Nephron (organoid): ENCODE measurements around the gene AGGF1.
"Not testable (repeated sequence)": the region's sequence is repeated elsewhere in the genome, so short reads cannot be mapped to it uniquely, and the experiment has no call there.

Source experiments
- H3K27ac Mint-ChIP-seq, 3 experiments: 2 replicates each; pipeline ENCODE4 v1.8.0; 2020; ENCODE audit warnings: mixed read lengths in 3 of 3, mild to moderate bottlenecking in 2 of 3, moderate library complexity in 1 of 3
- H3K27me3 Mint-ChIP-seq: 2 replicates; pipeline ENCODE4 v1.8.0; 2021; ENCODE audit warnings: low read depth, mild to moderate bottlenecking, moderate library complexity, mixed read lengths
- H3K36me3 Mint-ChIP-seq: 2 replicates; pipeline ENCODE4 v1.8.0; 2020; ENCODE audit warnings: low read depth, mixed read lengths
- H3K4me1 Mint-ChIP-seq: 2 replicates; pipeline ENCODE4 v1.8.0; 2020; ENCODE audit warnings: mixed read lengths
- H3K4me3 Mint-ChIP-seq, 3 experiments: 2 replicates each; pipeline ENCODE4 v1.8.0; 2020; ENCODE audit warnings: mild to moderate bottlenecking in 3 of 3, mixed read lengths in 3 of 3, moderate library complexity in 2 of 3
- H3K9me3 Mint-ChIP-seq: 2 replicates; pipeline ENCODE4 v1.8.0; 2020; ENCODE audit warnings: mixed read lengths
- CTCF ChIP-seq, 3 experiments: fragments of 200-600 bp; sonication (generic); IDR thresholded peaks; one replicate each; pipeline ENCODE4 v1.5.0; 2021; ENCODE audit warnings: antibody characterized with exemption in 3 of 3; ENCODE audit not compliant: unreplicated experiment in 3 of 3

The AGGF1 gene

GRCh38 chr5:76986825-76987526 is 43.2 kb upstream of the AGGF1 start:
- Mint-ChIP-seq H3K9me3 (peaks cover 3% of the 10 kb centered on the region), H3K27ac (no peak overlapping the region), H3K36me3 (no peaks in the 10 kb centered on the region), H3K4me3 (no peak overlapping the region), H3K27me3 (peaks cover 8% of the 10 kb centered on the region), H3K4me1 (no peaks in the 10 kb centered on the region)
- no peak for TF ChIP-seq CTCF (IDR thresholded peaks at IDR 0.05; ENCODE audit: unreplicated experiment in 3 of 3)

GRCh38 chr5:76990899-76991459 is 39.2 kb upstream of the AGGF1 start:
- Mint-ChIP-seq H3K27ac (no peak overlapping the region), H3K27me3 (peaks cover 4% of the 10 kb centered on the region), H3K36me3 (no peaks in the 10 kb centered on the region), H3K4me1 (no peaks in the 10 kb centered on the region), H3K4me3 (no peak overlapping the region), H3K9me3 (peaks cover 3% of the 10 kb centered on the region)
- no peak for TF ChIP-seq CTCF (IDR thresholded peaks at IDR 0.05; ENCODE audit: unreplicated experiment in 3 of 3)

DNA sequence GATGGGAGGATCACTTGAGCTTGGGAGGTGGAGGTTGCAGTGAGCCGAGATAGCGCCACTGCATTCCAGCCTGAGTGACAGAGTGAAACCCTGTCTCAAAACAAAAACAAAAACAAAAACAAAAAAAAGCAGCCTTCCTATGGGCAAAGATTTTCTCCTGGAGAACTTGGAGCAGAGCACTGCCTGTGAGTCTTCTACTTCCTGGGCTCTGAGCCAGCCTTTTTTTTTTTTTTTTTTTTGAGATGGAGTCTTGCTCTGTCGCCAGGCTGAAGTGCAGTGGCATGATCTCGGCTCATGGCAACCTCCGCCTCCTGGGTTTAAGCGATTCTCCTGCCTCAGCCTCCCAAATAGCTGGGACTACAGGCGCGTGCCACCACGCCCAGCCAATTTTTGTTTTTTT is 36.8 kb upstream of the AGGF1 start:
- H3K27me3 Mint-ChIP-seq, H3K9me3 Mint-ChIP-seq, H3K27ac Mint-ChIP-seq, H3K36me3 Mint-ChIP-seq, H3K4me3 Mint-ChIP-seq, H3K4me1 Mint-ChIP-seq: not testable (repeated sequence)

DNA sequence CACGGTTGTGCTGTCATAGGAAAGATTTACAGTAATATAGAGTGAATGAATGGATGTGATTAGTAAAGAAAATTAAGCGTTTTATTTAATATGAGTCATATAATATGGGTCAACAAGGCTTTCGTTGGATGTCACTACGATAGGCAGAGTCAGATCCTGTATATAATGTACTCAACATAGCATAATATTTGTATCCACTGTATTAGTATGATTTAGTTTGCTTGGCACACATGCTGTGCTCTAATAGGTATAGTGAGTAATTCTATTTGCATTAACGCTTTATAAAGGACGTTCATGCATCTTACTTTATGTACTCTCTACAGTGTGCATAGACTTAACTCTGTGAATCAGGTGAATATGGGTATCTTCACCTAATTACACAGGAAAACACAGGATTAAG is 35.9 kb upstream of the AGGF1 start:
- H3K27me3 Mint-ChIP-seq, result peaks cover 4% of the 10 kb centered on the region
- H3K36me3 Mint-ChIP-seq, result no peaks in the 10 kb centered on the region
- no peak overlapping the region for H3K4me3 Mint-ChIP-seq
- TF ChIP-seq CTCF (IDR thresholded peaks at IDR 0.05; ENCODE audit: unreplicated experiment in 3 of 3), result no peak
- no peak overlapping the region for H3K27ac Mint-ChIP-seq
- no peaks in the 10 kb centered on the region for H3K4me1 Mint-ChIP-seq
- H3K9me3 Mint-ChIP-seq, result no peaks in the 10 kb centered on the region

GRCh38 chr5:76998251-76998650 is 32.0 kb upstream of the AGGF1 start:
- not testable (repeated sequence) for H3K27me3 Mint-ChIP-seq, H3K4me3 Mint-ChIP-seq, H3K4me1 Mint-ChIP-seq, H3K9me3 Mint-ChIP-seq, H3K27ac Mint-ChIP-seq, H3K36me3 Mint-ChIP-seq

- no peaks in the 10 kb centered on the region for H3K36me3 Mint-ChIP-seq
- no peaks in the 10 kb centered on the region for H3K4me1 Mint-ChIP-seq
- no peak for TF ChIP-seq CTCF (IDR thresholded peaks at IDR 0.05; ENCODE audit: unreplicated experiment in 3 of 3)
- H3K27me3 Mint-ChIP-seq, result peaks cover 3% of the 10 kb centered on the region
- no peak overlapping the region for H3K27ac Mint-ChIP-seq
- H3K9me3 Mint-ChIP-seq, result no peaks in the 10 kb centered on the region
- H3K4me3 Mint-ChIP-seq, result no peak overlapping the region
These were observed 30.8 kb upstream of the AGGF1 start for GRCh38 chr5:76999451-76999850.

DNA sequence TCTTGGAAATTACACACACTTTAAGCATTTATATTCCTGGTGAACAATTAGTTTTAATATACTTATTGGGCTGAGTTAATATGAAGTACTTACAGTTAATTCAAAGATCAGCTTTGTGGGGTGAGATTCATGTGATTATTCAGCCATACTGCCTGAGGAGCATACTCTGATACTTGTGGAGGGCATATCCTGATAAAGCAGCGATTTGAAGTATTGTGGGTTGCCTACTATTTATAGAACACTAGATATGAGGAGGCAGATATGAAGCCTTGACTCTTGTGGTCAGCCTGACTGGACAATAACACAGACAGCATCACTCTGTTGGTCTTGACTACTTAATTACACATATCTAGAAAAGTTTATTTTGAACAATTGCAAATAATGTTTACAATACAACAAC is 27.0 kb upstream of the AGGF1 start:
- Mint-ChIP-seq H3K4me1 (no peaks in the 10 kb centered on the region), H3K9me3 (no peaks in the 10 kb centered on the region), H3K27me3 (peaks cover 3% of the 10 kb centered on the region), H3K27ac (no peak overlapping the region), H3K36me3 (no peaks in the 10 kb centered on the region), H3K4me3 (no peak overlapping the region)
- TF ChIP-seq CTCF (IDR thresholded peaks at IDR 0.05; ENCODE audit: unreplicated experiment in 3 of 3), result no peak
